Anterior cingulate cortex (tissue), 58 donors: ENCODE data around the gene RLN3.
A peak's percentile ranks its signal among the peaks of the same experiment; 100 is the strongest.

Source experiments
- DNase-seq, 58 donors: peaks; one replicate each; lab custom pipeline; 2025; lab: John Stamatoyannopoulos, UW

RLN3 gene

GRCh38 chr19:14072535-14073260 lies 44.8 kb downstream of the RLN3 start, which contains the start of gene MISP3:
Gene MISP3, plus strand, starts transcription at chr19:14072786. Its CDS starts 524 bp downstream, at chr19:14073310.
- peak in 20 of 58 donors; percentile 12 to 66 (median 47) for DNase-seq

GRCh38 chr19:14073261-14073924 lies 45.4 kb downstream of the RLN3 start:
- peak in 54 of 58 donors; percentile 17 to 82 (median 67) for DNase-seq

GRCh38 chr19:14073925-14074838 lies 46.2 kb downstream of the RLN3 start:
- peak in 32 of 58 donors; percentile 10 to 73 (median 54) for DNase-seq

- peak in 1 of 58 donors; percentile 4 for DNase-seq
These were observed 50.5 kb downstream of the RLN3 start for GRCh38 chr19:14078411-14078810.
